HL-60 (cell line): ENCODE data around the gene PRPF38B.

ENCODE experiments used
- POLR2AphosphoS5 ChIP-seq: IDR thresholded peaks from 2 replicates; pipeline ENCODE4 v1.6.1; 2012; ENCODE audit warnings: low read depth
- SPI1 ChIP-seq: IDR thresholded peaks from 2 replicates; pipeline ENCODE4 v1.6.1; 2012; ENCODE audit warnings: low read depth, mild to moderate bottlenecking, borderline replicate concordance
- TF ChIP-seq, protein P1 (sequence below): IDR thresholded peaks from one replicate; pipeline ENCODE4 v1.5.1; 2011; ENCODE audit warnings: low read length, control low read depth, inconsistent platforms; ENCODE audit not compliant: insufficient read depth
- TF ChIP-seq, protein P2 (sequence below): IDR thresholded peaks from 2 replicates; pipeline ENCODE4 v1.6.1; 2012; ENCODE audit warnings: low read depth; ENCODE audit not compliant: insufficient replicate concordance

GRCh38 chr1:108732398-108732797 lies 40.3 kb downstream of the PRPF38B start:
- TF ChIP-seq, protein P1, sequence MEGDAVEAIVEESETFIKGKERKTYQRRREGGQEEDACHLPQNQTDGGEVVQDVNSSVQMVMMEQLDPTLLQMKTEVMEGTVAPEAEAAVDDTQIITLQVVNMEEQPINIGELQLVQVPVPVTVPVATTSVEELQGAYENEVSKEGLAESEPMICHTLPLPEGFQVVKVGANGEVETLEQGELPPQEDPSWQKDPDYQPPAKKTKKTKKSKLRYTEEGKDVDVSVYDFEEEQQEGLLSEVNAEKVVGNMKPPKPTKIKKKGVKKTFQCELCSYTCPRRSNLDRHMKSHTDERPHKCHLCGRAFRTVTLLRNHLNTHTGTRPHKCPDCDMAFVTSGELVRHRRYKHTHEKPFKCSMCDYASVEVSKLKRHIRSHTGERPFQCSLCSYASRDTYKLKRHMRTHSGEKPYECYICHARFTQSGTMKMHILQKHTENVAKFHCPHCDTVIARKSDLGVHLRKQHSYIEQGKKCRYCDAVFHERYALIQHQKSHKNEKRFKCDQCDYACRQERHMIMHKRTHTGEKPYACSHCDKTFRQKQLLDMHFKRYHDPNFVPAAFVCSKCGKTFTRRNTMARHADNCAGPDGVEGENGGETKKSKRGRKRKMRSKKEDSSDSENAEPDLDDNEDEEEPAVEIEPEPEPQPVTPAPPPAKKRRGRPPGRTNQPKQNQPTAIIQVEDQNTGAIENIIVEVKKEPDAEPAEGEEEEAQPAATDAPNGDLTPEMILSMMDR = no peak
- TF ChIP-seq POLR2AphosphoS5 (no peak), SPI1 (no peak)
- TF ChIP-seq, protein P2, sequence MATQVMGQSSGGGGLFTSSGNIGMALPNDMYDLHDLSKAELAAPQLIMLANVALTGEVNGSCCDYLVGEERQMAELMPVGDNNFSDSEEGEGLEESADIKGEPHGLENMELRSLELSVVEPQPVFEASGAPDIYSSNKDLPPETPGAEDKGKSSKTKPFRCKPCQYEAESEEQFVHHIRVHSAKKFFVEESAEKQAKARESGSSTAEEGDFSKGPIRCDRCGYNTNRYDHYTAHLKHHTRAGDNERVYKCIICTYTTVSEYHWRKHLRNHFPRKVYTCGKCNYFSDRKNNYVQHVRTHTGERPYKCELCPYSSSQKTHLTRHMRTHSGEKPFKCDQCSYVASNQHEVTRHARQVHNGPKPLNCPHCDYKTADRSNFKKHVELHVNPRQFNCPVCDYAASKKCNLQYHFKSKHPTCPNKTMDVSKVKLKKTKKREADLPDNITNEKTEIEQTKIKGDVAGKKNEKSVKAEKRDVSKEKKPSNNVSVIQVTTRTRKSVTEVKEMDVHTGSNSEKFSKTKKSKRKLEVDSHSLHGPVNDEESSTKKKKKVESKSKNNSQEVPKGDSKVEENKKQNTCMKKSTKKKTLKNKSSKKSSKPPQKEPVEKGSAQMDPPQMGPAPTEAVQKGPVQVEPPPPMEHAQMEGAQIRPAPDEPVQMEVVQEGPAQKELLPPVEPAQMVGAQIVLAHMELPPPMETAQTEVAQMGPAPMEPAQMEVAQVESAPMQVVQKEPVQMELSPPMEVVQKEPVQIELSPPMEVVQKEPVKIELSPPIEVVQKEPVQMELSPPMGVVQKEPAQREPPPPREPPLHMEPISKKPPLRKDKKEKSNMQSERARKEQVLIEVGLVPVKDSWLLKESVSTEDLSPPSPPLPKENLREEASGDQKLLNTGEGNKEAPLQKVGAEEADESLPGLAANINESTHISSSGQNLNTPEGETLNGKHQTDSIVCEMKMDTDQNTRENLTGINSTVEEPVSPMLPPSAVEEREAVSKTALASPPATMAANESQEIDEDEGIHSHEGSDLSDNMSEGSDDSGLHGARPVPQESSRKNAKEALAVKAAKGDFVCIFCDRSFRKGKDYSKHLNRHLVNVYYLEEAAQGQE = no peak
